Activated T-helper 1 cell treated with anti-CD3 and anti-CD28 coated beads, Interleukin-12 subunit alpha, Interleukin-12 subunit beta, Interleukin-2, Interleukin-4 antibody, amounts not matched to agents 30 ng/mL and 10 ng/mL and 1 ng/mL, durations not matched to agents 14 hours and 24 hours and 36 hours (primary cell): ENCODE data around the gene ANKMY1. TPM values are rescaled to one million over a fixed set of nuclear protein-coding genes. Genes with fewer than 3 reads are reported as not detected.

Source experiments
- DNase-seq: peaks from one replicate; pipeline ENCODE4 v3.0.0; 2021; ENCODE audit warnings: low spot score
- H3K27ac Mint-ChIP-seq: one replicate; pipeline ENCODE4 v1.8.0; 2021; ENCODE audit warnings: mild to moderate bottlenecking, mixed read lengths
- H3K27me3 Mint-ChIP-seq: one replicate; pipeline ENCODE4 v1.8.0; 2022; ENCODE audit warnings: mild to moderate bottlenecking, moderate library complexity, mixed read lengths; ENCODE audit not compliant: insufficient read depth
- H3K36me3 Mint-ChIP-seq: one replicate; pipeline ENCODE4 v1.8.0; 2021; ENCODE audit warnings: low read depth, mixed read lengths
- H3K4me1 Mint-ChIP-seq: one replicate; pipeline ENCODE4 v1.8.0; 2021; ENCODE audit warnings: low read depth, mixed read lengths
- H3K4me3 Mint-ChIP-seq: one replicate; pipeline ENCODE4 v1.8.0; 2021; ENCODE audit warnings: mild to moderate bottlenecking, moderate library complexity, mixed read lengths
- H3K9me3 Mint-ChIP-seq: one replicate; pipeline ENCODE4 v1.8.0; 2021; ENCODE audit warnings: mixed read lengths
- intact Hi-C: fragments of 100-400 bp; cut with micrococcal nuclease; formaldehyde crosslinking; loops from one replicate; pipeline ENCODE4 v1.15.1; 2024
- total RNA-seq: library from RNA; stranded (reverse); gene quantifications from 2 replicates; pipeline ENCODE4 v1.2.3, GENCODE V29; 2022

ANKMY1 gene
- total RNA-seq, 1 donor from 2014 or later = 21.9 TPM

DNA sequence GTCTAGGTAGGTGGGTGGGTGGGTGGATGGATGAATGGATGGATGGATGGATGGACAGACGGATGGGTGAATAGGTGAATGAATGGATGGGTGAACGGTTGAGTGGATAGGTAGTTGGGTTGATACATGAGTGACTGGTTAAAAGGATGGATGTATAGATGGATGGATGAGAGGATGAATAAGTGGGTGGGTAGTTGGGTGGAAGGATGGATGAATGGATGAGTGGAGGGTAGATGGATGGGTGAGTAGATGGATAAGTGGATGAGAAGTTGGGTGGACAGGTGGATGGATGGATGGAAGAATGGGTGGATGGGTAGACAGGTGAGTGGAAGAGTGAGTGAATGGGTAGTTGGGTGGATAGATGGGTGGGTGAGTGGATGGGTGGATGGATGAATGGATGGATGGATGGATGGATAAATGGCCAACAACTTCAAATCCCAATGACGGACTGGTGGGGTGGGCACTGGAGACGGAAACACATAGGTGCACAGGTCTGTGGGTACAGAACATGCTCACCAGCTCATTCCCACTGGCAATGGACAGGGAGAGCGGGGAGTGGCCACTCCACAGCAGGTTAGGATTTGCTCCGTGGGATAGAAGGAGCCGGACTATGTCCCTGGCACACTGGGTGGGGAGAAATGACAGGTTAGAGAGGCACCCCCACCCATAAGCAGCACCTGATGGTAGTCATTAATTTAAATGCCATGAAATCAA is 48.8 kb downstream of the ANKMY1 start:
- Mint-ChIP-seq H3K27ac (no peak overlapping the region), H3K9me3 (no peaks in the 10 kb centered on the region), H3K27me3 (no peaks in the 10 kb centered on the region), H3K4me3 (no peak overlapping the region), H3K36me3 (no peaks in the 10 kb centered on the region), H3K4me1 (peaks cover 3% of the 10 kb centered on the region)
- no peak for DNase-seq
- intact Hi-C loops = no loop called here

DNA sequence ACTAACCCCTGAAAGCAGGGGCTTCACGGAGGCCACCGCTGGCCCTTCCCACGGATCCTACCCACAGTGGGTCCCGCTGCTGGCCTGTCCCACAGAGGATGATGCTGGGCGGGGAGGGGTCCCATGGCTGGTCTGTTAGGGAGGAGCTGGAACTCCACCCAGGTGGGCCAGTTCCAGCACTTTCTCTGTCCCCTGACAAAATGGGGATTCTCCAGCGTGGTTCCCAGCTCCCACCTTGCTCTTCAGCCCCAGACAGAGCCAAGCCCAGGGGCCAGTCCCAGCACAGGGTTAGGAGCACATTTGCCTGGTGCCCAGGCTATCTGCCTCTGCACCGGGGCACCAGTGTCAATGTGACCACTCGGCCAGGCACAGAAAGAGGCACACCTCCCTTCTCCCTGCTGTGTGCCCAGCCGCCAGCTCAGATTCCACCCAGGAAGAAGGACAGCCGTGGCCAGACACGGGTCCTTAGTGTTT is 50.0 kb downstream of the ANKMY1 start:
- Mint-ChIP-seq H3K9me3 (no peaks in the 10 kb centered on the region), H3K36me3 (no peaks in the 10 kb centered on the region), H3K27me3 (no peaks in the 10 kb centered on the region), H3K4me1 (no peaks in the 10 kb centered on the region), H3K4me3 (no peak overlapping the region), H3K27ac (no peak overlapping the region)
- intact Hi-C loops = no loop called here
- no peak for DNase-seq

DNA sequence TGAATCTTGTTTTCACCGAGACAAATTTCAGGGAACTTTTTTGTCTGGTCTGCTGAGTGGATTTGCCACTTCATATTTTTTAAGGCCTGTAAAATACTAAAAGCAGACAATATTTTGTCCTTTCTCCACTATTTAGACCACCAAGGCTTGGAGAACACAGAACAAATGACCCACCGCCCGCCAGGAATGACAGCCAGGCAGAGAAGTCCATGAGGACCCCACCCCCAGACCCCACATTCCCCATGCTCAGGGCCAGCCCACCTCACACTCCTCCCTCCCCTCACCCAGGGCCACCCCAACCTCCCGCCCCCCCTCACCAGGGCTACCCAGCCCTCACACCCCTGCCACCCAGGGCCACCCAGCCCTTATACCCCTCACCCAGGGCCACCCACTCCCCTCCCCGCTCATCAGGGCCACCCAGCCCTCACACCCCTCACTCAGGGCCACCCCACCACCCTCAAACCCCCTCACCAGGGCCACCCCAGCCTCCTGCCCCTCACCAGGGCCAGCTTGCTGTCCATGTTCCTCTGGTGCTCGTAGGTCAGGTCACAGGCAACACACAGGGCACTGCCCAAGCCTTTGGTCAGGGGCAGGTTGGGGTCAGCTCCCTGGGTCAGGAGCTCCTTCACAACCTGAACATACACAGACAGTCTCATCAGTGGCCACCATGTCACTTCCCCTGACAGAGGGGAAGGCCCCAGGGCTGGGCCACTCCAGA is 50.6 kb downstream of the ANKMY1 start:
- Mint-ChIP-seq H3K27ac (no peak overlapping the region), H3K27me3 (no peaks in the 10 kb centered on the region), H3K36me3 (no peaks in the 10 kb centered on the region), H3K4me1 (no peaks in the 10 kb centered on the region), H3K9me3 (no peaks in the 10 kb centered on the region), H3K4me3 (no peak overlapping the region)
- DNase-seq = no peak
- intact Hi-C loops = no loop called here

DNA sequence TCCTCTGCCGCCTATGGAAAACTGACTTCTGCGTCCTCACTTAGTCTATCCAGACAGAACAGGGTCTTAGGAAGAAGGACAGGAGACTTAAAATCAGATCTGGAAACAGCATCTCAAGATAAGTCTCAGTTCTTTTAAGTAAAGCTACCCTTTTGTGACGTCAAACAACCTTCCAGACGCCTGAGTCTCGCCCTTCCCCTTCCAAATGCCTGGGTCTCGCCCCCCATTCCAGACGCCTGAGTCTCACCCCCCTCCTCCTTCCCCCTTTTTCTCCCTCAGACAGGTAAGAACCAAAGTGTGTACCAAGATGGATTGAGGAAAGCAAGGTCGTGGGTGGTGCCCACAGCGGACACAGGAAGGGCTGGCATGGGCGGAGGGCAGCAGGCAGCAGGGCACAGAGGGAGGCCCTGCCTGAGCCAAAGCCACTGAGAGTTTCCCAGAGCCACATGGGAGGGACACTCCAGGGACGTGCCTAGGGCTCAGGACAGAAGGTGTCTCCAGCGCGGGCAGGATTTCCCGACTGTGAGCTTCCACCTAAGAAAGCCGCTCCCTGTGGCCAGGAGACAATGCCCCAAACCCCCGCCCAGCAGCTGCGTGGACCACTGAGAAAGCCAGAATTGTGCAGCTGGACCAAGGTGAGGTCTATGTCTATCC is 51.3 kb downstream of the ANKMY1 start:
- H3K4me3 Mint-ChIP-seq = no peak overlapping the region
- no peaks in the 10 kb centered on the region for H3K36me3 Mint-ChIP-seq
- H3K27me3 Mint-ChIP-seq = no peaks in the 10 kb centered on the region

DNA sequence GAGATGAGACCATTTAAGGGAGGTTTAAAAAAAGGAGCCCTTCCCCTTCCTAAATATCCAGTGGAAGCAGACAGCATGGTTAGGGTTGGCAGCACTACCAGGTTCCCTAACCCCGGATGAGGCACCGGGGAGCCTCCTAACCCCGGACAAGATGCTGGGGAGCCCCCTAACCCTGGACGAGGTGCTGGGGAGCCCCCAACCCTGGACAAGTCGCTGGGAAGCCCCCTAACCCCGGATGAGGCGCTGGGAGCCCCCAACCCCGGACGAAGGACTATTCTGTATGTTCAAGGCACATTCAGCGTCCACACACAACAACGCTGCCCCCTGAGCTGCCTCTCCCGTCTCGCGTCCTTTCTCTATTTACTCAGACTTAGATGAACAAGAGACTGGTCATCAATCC is 51.9 kb downstream of the ANKMY1 start:
- intact Hi-C loops = no loop called here
- Mint-ChIP-seq H3K27ac (no peak overlapping the region), H3K27me3 (no peaks in the 10 kb centered on the region), H3K4me3 (no peak overlapping the region), H3K36me3 (no peaks in the 10 kb centered on the region), H3K4me1 (no peaks in the 10 kb centered on the region), H3K9me3 (no peaks in the 10 kb centered on the region)
- DNase-seq = no peak

More for the DNA sequence above, 51.3 kb downstream of the ANKMY1 start:
- H3K27ac Mint-ChIP-seq = no peak overlapping the region
- no peaks in the 10 kb centered on the region for H3K4me1 Mint-ChIP-seq
- intact Hi-C loops = no loop called here
- DNase-seq = no peak
- no peaks in the 10 kb centered on the region for H3K9me3 Mint-ChIP-seq

DNA sequence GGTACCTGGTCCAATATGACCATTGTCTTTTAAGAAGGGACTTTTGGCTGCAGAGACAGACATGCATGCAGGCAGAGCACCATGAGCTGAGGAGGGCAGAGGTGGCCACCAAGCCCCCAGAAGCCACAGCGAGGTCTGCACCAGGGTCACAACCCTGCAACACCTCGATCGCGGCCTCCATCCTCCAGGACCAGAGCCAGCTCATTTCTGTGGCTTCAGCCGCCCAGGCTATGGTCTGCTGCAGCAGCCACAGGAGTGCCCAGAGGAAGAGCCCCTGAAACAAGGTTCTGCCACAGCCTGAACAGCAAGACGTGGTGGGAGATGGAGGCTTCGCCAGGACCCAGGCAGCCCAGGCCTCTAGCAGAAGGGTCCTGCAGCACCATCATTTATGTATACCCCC is 53.9 kb downstream of the ANKMY1 start:
- Mint-ChIP-seq H3K27me3 (no peaks in the 10 kb centered on the region), H3K4me3 (no peak overlapping the region), H3K27ac (no peak overlapping the region), H3K4me1 (no peaks in the 10 kb centered on the region), H3K36me3 (peaks cover 3% of the 10 kb centered on the region), H3K9me3 (no peaks in the 10 kb centered on the region)
- no peak for DNase-seq
- intact Hi-C loops = no loop called here

DNA sequence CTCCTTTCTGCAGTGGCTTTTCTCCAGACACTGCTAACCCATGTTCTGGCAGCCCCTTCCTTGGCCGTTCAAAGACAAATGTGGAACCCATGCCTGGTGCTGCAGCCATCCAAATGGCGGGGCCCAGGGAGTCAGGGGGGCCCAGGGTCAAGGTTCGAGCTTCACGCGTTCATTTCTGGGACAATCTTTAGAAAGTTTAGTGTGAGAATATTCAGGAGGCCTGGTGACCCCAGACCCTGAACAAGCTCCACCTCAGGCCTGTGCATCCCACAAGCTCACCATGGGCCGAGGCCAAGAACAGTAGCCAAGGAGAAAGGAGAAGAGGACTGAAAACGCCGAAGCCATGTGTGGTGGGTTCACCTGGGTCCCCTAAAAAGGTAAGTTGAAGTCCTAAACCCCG is 54.4 kb downstream of the ANKMY1 start:
- peaks cover 3% of the 10 kb centered on the region for H3K36me3 Mint-ChIP-seq
- H3K27me3 Mint-ChIP-seq = no peaks in the 10 kb centered on the region
- no peak for DNase-seq
- intact Hi-C loops = no loop called here
- no peak overlapping the region for H3K4me3 Mint-ChIP-seq
- H3K27ac Mint-ChIP-seq = no peak overlapping the region
- no peaks in the 10 kb centered on the region for H3K9me3 Mint-ChIP-seq
- H3K4me1 Mint-ChIP-seq = no peaks in the 10 kb centered on the region

DNA sequence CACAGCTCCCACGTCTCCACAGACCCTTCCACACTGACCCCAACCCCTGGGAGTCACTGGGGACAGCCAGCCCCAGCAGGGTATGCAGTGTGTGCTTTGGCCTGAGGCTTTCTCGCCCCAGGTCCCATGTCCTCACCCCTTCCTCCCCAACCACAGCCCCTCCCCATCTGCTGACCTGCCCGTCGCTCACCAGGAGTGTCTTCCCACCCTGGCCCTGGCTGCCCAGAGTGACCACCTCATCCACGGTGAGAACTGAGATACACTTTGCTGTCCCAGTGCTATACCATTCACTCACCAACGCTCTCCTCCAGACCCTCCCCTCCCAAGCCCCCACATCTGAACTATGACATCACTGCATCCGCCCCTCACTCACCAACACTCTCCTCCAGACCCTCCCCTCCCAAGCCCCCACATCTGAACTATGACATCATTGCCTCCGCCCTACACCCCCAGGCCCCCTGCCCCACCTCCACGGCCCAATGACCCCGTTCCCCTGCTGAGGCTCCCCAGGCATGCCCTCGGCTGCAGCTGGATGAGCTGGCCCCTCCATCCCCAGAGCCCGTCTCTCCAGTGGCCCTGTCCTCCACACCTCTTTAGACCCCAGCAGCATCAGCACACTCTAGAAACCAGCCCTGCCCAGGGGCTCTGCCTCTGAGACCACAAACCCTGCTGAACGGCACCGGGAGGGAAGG is 55.2 kb downstream of the ANKMY1 start:
- Mint-ChIP-seq H3K27ac (no peak overlapping the region), H3K4me3 (no peak overlapping the region), H3K36me3 (peaks cover 7% of the 10 kb centered on the region), H3K4me1 (no peaks in the 10 kb centered on the region), H3K9me3 (no peaks in the 10 kb centered on the region), H3K27me3 (no peaks in the 10 kb centered on the region)
- intact Hi-C loops = no loop called here
- DNase-seq = no peak

DNA sequence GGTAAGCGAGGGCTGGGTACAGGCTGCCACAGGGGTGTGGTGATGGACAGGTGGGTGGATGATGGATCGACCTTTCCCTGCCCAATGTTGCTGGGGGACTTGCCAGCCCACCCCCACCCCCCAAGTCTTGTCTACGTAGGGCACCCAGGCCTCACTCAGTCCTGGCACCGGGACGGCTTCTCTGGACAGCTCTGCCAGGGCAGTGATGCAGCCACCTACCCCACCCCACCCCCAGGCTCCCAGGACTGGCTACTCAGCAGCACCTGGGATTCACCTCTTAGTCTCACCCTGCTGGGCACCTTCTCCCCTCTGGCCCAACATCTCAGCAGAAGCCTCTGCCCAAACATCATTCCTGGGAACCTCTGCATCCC is 55.7 kb downstream of the ANKMY1 start:
- no peak overlapping the region for H3K4me3 Mint-ChIP-seq
- H3K27ac Mint-ChIP-seq = no peak overlapping the region
- no peaks in the 10 kb centered on the region for H3K9me3 Mint-ChIP-seq
- H3K4me1 Mint-ChIP-seq = no peaks in the 10 kb centered on the region
- H3K36me3 Mint-ChIP-seq = peaks cover 9% of the 10 kb centered on the region
- intact Hi-C loops = no loop called here
- H3K27me3 Mint-ChIP-seq = no peaks in the 10 kb centered on the region
- DNase-seq = no peak

DNA sequence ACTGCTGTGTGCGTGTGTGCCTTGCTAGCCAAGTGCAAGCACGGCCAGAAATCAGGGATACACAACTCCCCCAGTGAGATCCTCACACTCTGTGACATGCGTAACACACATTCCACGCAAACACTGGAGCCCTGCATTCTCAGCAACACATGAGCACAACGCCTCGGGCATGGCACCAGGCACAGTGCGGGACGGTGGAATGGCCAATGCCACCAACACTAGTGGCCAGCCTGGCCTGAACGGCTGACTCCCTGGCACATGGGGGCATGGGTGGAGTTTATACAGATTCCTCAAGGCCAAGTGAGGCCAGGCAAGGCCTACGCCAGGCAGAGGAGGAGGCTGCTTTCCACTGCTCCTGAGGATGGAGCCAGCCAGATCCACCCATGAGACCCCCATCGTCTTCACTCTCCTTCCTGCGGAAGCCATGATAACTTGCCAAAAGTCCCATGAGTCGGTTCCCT is 56.2 kb downstream of the ANKMY1 start:
- Mint-ChIP-seq H3K27me3 (no peaks in the 10 kb centered on the region), H3K27ac (no peak overlapping the region), H3K4me3 (no peak overlapping the region), H3K9me3 (no peaks in the 10 kb centered on the region), H3K36me3 (peaks cover 9% of the 10 kb centered on the region), H3K4me1 (no peaks in the 10 kb centered on the region)
- DNase-seq = no peak
- intact Hi-C loops = no loop called here

DNA sequence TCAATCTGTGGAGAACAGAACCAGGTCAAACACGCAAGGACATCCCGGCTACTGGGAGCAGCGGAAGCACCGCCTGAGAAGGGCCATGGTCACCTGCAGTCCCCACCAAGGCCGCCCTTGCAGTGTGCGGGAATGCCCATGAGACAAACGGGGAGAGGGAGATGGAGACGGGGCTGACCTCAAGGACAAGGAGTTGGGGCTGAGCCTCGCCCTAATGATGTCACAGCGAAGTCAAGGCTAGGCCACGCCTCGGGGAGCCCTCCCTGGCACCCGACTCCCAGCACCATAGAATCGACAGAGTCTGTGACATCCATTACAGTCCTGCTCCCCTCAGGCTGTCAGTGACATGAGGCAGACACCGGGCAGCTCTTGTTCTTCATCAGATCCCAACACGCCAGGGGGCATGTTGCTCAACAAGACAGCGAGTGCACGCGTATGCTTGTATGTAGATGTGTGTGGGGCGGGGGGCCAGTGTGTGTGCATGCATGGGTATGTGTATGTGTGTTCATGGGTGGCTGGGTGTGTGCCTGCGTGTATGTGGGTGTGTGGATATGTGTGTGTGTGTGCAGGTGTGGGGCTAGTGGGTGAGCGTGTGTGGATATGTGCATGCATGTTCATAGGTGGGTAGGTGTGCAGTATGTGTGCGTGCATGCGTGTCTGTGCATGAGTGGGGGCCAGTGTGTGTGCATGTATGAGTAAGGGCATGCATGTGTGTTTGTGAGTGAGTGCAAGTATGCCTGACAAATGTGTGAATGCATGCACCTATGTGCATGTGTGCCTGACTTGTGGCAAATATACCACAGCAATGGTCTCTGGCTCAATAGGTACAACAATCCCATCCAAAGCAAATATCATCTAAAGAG is 57.0 kb downstream of the ANKMY1 start:
- H3K4me1 Mint-ChIP-seq = no peaks in the 10 kb centered on the region
- intact Hi-C loops = no loop called here
- H3K4me3 Mint-ChIP-seq = no peak overlapping the region
- H3K27me3 Mint-ChIP-seq = no peaks in the 10 kb centered on the region
- H3K27ac Mint-ChIP-seq = no peak overlapping the region
- peaks cover 9% of the 10 kb centered on the region for H3K36me3 Mint-ChIP-seq
- no peaks in the 10 kb centered on the region for H3K9me3 Mint-ChIP-seq
- no peak for DNase-seq
